Suprapubic skin (tissue), 4 donors: Measurements from ENCODE around the gene SUSD6. TPM values are rescaled to one million over a fixed set of nuclear protein-coding genes. Genes with fewer than 3 reads are reported as not detected.
A peak's percentile ranks its signal among the peaks of the same experiment; 100 is the strongest.
"Not testable (repeated sequence)": the region's sequence is repeated elsewhere in the genome, so short reads cannot be mapped to it uniquely, and the experiment has no call there.

ENCODE experiments used
- DNase-seq, 2 donors: peaks; one replicate each; pipeline ENCODE4 v3.0.0-alpha.2; 2019; ENCODE audit warnings: low spot score in 2 of 2
- H3K27ac ChIP-seq: fragments of 200-600 bp; sonication (generic); one replicate; pipeline ENCODE4 v1.5.1; 2019
- H3K27me3 ChIP-seq: fragments of 200-600 bp; sonication (generic); one replicate; pipeline ENCODE4 v1.5.1; 2019
- H3K36me3 ChIP-seq: fragments of 200-600 bp; sonication (generic); one replicate; pipeline ENCODE4 v1.5.1; 2019
- H3K4me1 ChIP-seq: fragments of 200-600 bp; sonication (generic); one replicate; pipeline ENCODE4 v1.5.1; 2019
- H3K4me3 ChIP-seq: fragments of 200-600 bp; sonication (generic); one replicate; pipeline ENCODE4 v1.5.1; 2019; ENCODE audit warnings: mild to moderate bottlenecking
- H3K9me3 ChIP-seq: fragments of 200-600 bp; sonication (generic); one replicate; pipeline ENCODE4 v1.5.1; 2019
- CTCF ChIP-seq, 2 donors: fragments of 200-600 bp in 1 of 2; fragments of 450-650 bp in 1 of 2; sonication (generic) in 1 of 2; IDR thresholded peaks; one replicate each; pipeline ENCODE4 v1.5.1; 2016 to 2019; ENCODE audit warnings: antibody characterized with exemption in 2 of 2, mild to moderate bottlenecking in 1 of 2, moderate library complexity in 1 of 2
- EP300 ChIP-seq: sonication (generic); formaldehyde crosslinking; IDR thresholded peaks from one replicate; pipeline ENCODE4 v1.6.1; 2017; ENCODE audit warnings: antibody characterized with exemption
- POLR2A ChIP-seq, 2 donors: fragments of 450-650 bp; IDR thresholded peaks; one replicate each; pipeline ENCODE4 v1.6.1; 2017; ENCODE audit warnings: antibody characterized with exemption in 2 of 2, mild to moderate bottlenecking in 2 of 2, moderate library complexity in 2 of 2
- POLR2AphosphoS5 ChIP-seq, 3 donors: sonication (generic); formaldehyde crosslinking; IDR thresholded peaks; one replicate each; pipeline ENCODE4 v1.6.1; 2017; ENCODE audit warnings: antibody characterized with exemption in 3 of 3
- WGBS: methylation state at CpG from one replicate; pipeline ENCODE4 v1.1.5; 2018; 5-methylcytosine and 5-hydroxymethylcytosine counted together
- total RNA-seq, 4 donors: library from RNA; depleted of rRNA; stranded (reverse); fragments of >200 nt; gene quantifications; one replicate each; pipeline ENCODE4 v1.1.0, GENCODE V29; 2016

SUSD6 gene
- total RNA-seq, 4 donors from 2014 or later = 45.1 to 60.4 (median 56.7) TPM

- H3K27ac ChIP-seq = peak overlapping the region; percentile 35
- DNase-seq = no peak
- no peak overlapping the region for H3K4me3 ChIP-seq
- H3K27me3 ChIP-seq = no peaks in the 10 kb centered on the region
- H3K36me3 ChIP-seq = no peaks in the 10 kb centered on the region
- TF ChIP-seq CTCF (IDR thresholded peaks at IDR 0.05) (no peak), POLR2AphosphoS5 (IDR thresholded peaks at IDR 0.05) (peak in 2 of 3 donors; percentile 11 to 22)
- 55% methylated on average over 7 of the region's 7 CpGs for WGBS
- H3K4me1 ChIP-seq = peaks cover 38% of the 10 kb centered on the region
- no peaks in the 10 kb centered on the region for H3K9me3 ChIP-seq
Observed at GRCh38 chr14:69719501-69719951, 108.1 kb downstream of the SUSD6 start.

GRCh38 chr14:69720912-69721311 lies 109.5 kb downstream of the SUSD6 start:
- Histone ChIP-seq H3K36me3 (no peaks in the 10 kb centered on the region), H3K27ac (no peak overlapping the region), H3K9me3 (no peaks in the 10 kb centered on the region), H3K4me1 (peaks cover 32% of the 10 kb centered on the region), H3K27me3 (no peaks in the 10 kb centered on the region), H3K4me3 (no peak overlapping the region)
- TF ChIP-seq POLR2AphosphoS5 (IDR thresholded peaks at IDR 0.05) = no peak
- TF ChIP-seq CTCF (IDR thresholded peaks at IDR 0.05) = no peak
- no peak for TF ChIP-seq EP300
- TF ChIP-seq POLR2A (IDR thresholded peaks at IDR 0.05) = no peak
- WGBS = 82% methylated on average over 4 of the region's 4 CpGs
- no peak for DNase-seq

- H3K4me3 ChIP-seq = peak overlapping the region; percentile 52
Observed at GRCh38 chr14:69726761-69727511, 115.5 kb downstream of the SUSD6 start.

GRCh38 chr14:69727860-69728259 lies 116.5 kb downstream of the SUSD6 start:
- Histone ChIP-seq H3K27me3 (no peaks in the 10 kb centered on the region), H3K4me3 (no peak overlapping the region), H3K27ac (no peak overlapping the region), H3K9me3 (no peaks in the 10 kb centered on the region), H3K4me1 (peaks cover 17% of the 10 kb centered on the region), H3K36me3 (no peaks in the 10 kb centered on the region)
- 85% methylated on average over 4 of the region's 4 CpGs for WGBS
- no peak for DNase-seq
- TF ChIP-seq POLR2AphosphoS5 (IDR thresholded peaks at IDR 0.05) (no peak), POLR2A (IDR thresholded peaks at IDR 0.05) (no peak)

More at GRCh38 chr14:69726761-69727511, 115.5 kb downstream of the SUSD6 start:
- TF ChIP-seq CTCF (IDR thresholded peaks at IDR 0.05) = peak; percentile 95 to 96
- no peak for TF ChIP-seq EP300
- H3K27me3 ChIP-seq = no peaks in the 10 kb centered on the region
- no peaks in the 10 kb centered on the region for H3K9me3 ChIP-seq
- H3K27ac ChIP-seq = peak overlapping the region; percentile 36
- peak; percentile 91 to 93 for DNase-seq
- peaks cover 17% of the 10 kb centered on the region for H3K4me1 ChIP-seq
- WGBS = 3% methylated on average over 42 of the region's 51 CpGs
- no peaks in the 10 kb centered on the region for H3K36me3 ChIP-seq

GRCh38 chr14:69731919-69732598 lies 120.7 kb downstream of the SUSD6 start:
- DNase-seq = peak in 1 of 2 donors; percentile 35
- not testable (repeated sequence) for H3K4me3 ChIP-seq
- WGBS = 88% methylated on average over 8 of the region's 8 CpGs

GRCh38 chr14:69736405-69736804 lies 125.0 kb downstream of the SUSD6 start:
- 84% methylated on average over 4 of the region's 4 CpGs for WGBS
- not testable (repeated sequence) for H3K4me3 ChIP-seq, H3K27ac ChIP-seq, H3K36me3 ChIP-seq, H3K27me3 ChIP-seq, H3K4me1 ChIP-seq, DNase-seq, H3K9me3 ChIP-seq

More at GRCh38 chr14:69731919-69732598, 120.7 kb downstream of the SUSD6 start:
- H3K36me3 ChIP-seq, H3K4me1 ChIP-seq, H3K27me3 ChIP-seq, H3K27ac ChIP-seq, H3K9me3 ChIP-seq: not testable (repeated sequence)
